GM21381 (cell line): ENCODE results near the gene COBLL1.

ENCODE experiments used
- ATAC-seq: cut with Tn5 transposase; IDR thresholded peaks from one replicate; pipeline ENCODE4 v1.9.1; 2021; ENCODE audit warnings: mild to moderate bottlenecking, moderate library complexity; ENCODE audit not compliant: unreplicated experiment

Gene COBLL1

GRCh38 chr2:164691346-164691887 is 150.2 kb downstream of the COBLL1 start:
- no peak for ATAC-seq

DNA sequence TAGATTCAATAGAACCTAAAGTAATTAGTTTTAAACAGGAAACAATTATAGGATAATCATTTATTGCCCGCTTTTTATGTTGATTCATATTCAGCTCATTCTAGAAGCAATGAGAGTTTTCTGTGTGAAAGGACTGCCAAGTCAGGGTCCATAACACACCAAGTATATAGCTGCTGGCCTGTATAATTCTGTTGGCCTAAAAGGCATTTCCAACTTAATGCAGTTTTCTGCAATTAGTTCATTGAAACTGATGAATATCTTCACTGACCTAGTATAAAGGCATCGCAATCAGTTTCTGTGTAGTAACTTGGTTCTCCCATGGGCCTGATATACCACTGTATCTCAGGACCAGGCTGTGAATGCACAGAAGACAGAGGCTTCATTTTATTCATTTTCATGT is 151.3 kb downstream of the COBLL1 start:
- ATAC-seq: no peak

GRCh38 chr2:164688896-164689419 is 152.7 kb downstream of the COBLL1 start:
- ATAC-seq: no peak

GRCh38 chr2:164681009-164681408 is 160.6 kb downstream of the COBLL1 start:
- ATAC-seq: no peak

DNA sequence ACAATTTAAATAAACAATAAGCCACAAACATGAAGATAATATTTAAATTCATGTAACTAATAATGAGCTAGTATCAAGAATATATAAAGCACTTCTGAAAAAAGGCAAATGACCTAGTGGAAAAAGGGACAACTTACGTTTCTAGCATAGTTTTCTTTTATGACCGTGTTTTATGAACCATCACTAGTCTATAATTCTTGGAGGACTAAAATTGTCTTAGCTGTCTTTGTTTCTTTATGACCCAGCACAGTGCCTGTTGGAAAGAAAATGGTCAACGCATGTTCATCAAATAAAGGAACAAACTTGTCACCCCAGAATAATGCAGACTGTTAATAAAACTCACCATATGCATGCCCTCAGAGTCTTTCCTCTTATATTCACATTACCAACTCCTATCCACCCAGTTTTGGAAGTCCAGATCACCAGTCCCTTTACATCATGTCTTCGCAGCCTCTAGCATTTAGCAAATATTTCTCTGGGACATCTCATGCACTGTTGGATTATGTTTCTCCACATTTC is 162.9 kb downstream of the COBLL1 start:
- ATAC-seq: no peak

DNA sequence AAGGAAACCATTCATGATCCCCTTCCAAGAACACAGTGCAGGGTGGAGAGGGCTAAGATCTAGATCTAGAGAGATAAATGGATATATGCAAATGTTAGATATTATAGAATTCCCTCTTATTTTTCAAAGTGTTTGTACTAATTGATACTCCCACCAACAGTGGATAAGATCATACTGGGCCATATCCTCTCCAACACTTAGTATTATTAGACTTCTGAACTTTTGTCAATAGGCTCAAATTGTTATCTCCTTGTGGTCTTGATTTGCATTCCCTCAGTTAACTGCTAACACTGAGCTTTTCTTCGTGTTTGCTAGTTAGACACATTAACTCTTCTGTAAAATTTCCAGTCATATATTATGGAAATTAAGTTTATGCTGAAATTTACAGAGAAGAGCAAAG is 163.9 kb downstream of the COBLL1 start:
- no peak for ATAC-seq

GRCh38 chr2:164677271-164677670 is 164.4 kb downstream of the COBLL1 start:
- ATAC-seq: no peak

GRCh38 chr2:164675687-164676086 is 165.9 kb downstream of the COBLL1 start:
- ATAC-seq: no peak

DNA sequence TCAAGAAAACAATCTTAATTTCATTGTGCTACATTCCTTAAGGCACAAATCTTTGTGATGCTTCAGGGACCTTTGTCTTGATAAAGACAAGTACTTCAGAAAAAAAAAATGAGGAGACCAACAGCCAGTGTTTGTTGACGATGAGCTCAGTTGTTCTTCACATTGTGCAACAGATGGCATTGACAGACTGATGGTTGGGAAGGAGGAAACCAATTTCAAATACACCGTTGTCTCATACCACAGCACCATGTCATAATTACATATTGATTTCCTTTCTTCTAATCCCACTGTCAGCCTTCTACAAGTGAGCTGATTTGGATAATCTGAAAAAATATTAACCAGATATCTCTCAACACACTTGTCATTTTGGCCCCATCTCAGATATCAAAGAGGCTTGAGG is 166.6 kb downstream of the COBLL1 start:
- ATAC-seq: no peak

DNA sequence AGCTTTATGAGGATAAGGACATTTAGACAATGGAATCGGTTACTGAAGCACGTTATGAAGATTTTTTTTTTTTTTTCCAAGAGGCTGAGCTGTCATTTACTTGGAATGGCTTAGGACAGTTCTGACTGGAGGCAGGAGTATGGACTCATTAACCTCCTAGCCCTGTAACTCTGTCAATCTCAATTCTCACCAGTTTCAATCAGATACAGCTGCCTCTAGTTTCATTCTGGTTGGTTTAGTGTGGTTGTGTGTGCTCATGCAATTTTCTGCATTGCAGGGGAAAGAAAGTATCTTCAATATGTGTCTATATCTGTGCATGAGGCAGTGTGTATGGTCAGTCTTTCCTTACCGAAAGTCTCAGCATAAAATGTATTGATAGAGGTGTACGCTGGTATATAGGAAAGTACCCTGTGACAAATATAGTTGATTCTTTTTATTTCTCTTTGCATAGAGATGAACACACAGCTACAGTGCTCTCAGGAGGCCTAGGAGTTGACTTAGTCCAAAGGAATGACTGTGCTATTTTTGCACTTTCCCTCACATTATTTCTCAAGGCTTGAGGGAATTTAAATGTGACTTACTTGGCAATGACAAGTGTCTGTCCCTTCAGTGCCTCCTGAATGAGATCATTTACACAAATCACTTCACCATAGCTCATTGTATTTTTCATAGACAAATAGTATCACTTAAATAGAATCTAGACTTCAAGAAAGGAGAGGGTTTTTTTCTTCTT is 169.8 kb downstream of the COBLL1 start:
- no peak for ATAC-seq

DNA sequence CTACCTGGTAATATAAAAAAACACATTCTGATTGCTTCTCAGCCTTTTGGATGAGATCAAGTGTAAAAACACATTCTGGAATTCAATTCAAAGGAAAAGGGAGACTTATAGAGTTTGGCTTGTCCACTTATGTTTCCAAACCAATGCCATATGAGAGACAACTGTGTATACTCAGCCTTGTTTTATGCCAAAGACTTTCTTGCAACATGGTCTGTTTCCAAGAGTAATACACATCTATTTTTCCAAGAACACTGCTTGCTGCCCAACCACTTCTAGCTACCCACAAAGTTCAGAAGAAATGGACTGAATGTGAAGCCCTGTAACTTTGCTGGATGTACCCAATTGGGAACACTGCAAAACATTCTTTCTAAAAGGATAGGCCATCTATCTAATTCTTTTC is 172.3 kb downstream of the COBLL1 start:
- no peak for ATAC-seq

GRCh38 chr2:164667566-164667965 is 174.1 kb downstream of the COBLL1 start:
- no peak for ATAC-seq

DNA sequence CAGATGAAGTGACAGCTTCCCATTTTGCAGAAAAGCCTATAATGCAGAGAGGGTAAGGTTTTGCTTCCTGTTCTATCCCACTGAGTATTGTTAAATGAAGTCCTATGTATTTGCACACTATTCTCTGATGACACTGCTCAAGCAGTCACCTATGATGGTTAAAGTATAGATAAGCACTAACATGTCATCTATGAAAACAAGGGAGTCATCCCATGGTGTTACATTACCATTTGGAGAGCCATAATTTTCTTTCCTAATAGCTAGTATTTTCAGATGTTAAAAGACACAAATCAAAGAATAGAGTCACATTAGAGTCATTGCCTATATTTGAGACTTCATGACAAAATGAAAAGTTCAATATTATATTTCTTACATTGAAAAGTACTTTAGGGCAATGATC is 177.6 kb downstream of the COBLL1 start:
- no peak for ATAC-seq

DNA sequence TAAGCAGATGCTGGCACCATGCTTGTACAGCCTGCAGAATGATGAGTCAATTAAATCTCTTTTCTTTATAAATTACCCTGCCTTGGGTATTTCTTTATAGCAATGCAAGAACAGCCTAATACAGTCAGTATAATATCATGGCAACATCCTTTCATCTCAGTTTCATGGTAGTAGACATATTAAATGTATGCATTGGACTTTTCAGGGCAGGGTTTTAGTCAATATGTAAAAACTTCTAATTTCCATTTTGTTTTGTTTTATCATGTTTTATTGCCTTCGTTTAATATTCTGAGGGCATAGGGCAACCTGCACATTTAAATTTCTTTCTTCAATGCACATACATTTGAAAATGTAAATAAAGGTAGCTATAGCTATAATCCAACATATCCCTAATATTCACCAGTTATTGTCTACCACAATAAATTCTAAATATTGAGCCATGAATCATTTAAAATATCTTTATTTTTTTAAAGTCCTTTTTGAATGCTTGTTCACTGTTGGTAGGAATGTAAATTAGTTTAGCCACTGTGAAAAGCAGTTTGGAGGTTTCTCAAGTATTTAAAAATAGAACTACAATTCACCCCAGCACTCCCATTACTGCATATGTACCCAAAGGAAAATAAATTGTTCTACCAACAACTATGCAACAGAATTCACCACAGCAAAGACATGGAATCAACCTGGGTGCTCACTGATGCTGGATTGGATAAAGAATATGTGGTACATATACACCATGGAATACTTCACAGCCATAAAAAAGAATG is 178.6 kb downstream of the COBLL1 start:
- no peak for ATAC-seq

DNA sequence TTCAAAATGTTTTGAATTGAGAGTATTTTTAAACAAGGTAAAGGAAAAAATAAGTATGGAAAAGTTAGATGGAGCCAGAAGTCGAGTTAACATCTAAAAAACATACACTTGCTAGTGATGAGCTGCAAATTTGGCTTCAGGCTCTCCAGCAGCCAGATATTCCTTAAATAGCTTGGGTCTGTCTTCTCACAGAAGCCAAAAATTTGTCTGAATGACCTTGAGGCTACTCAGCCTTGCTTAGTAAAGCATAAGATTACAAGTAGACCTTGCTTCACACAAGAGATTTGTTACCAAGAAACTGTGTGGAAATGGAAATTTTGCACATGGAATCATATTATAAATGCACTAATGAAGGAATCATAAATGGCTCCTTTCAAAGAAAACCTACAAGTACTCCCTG is 179.6 kb downstream of the COBLL1 start:
- no peak for ATAC-seq

DNA sequence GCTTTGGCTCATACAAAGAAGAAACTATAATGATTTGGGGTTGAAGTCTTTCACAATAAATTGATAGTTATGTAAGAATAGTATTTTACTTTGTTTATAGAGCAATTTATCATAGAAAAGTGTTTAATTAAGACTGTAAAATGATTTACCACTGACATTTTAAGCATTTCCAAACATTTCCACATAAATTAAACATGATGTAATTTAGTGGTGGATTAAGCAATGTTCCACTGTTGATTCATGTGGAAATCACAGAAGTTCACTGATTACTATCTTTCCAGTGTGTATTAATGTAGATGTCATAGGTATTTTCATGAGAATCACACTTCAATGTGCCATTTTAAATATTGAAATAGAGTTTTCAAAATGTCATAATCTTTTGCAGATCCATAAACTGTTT is 180.3 kb downstream of the COBLL1 start:
- no peak for ATAC-seq

GRCh38 chr2:164657129-164657528 is 184.5 kb downstream of the COBLL1 start:
- ATAC-seq: no peak

DNA sequence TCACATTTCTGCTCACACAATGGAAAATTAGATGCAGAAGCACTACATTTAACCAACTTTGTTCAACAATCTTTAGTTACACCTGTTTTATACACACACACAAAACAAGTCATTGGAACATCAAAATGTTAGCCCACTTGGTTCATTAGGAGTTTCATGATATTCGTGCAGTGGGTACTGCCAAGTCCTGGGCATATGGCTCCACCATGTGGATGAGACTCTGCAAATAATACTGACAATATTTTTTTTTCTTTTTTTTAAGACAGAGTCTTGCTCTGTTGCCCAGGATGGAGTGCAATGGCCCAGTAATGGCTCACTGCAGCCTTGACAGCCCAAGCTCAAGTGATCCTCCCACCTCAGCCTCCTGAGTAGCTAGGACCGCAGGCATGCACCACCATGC is 185.9 kb downstream of the COBLL1 start:
- ATAC-seq: no peak

GRCh38 chr2:164655336-164655735 is 186.3 kb downstream of the COBLL1 start:
- ATAC-seq: no peak

DNA sequence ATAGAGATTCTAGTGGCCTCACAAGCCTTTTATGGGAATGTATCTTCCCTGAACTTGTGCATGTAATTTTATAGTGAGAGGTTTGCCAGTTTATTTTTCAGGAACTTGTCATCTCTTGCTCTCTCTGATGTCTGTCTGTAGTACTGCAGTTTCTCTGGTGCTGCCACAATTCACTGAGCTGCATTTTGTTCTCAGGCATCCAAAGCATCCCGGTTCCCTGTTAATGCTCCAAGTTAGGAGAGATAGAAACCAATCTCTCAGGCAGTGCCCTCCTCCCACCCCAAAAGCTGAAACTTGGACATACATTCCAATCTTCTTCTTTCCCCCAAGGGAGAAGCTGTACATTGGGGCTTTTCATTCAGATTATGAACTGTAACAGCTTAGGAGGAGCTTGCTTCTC is 190.3 kb downstream of the COBLL1 start:
- ATAC-seq: no peak

GRCh38 chr2:164644036-164644700 is 197.5 kb downstream of the COBLL1 start:
- ATAC-seq: peak; percentile 50
